GM23338 (cell line): ENCODE measurements around the gene MUC22.

Experiments used
- EZH2 ChIP-seq: fragments of 200-600 bp; sonication (generic); IDR thresholded peaks from one replicate; pipeline ENCODE4 v1.8.0; 2017; ENCODE audit warnings: antibody characterized with exemption, mild to moderate bottlenecking, low read depth; ENCODE audit not compliant: unreplicated experiment
- TF ChIP-seq, protein P1 (sequence below), 2 experiments: fragments of 200-600 bp in 1 of 2; sonication (generic) in 1 of 2; conservative IDR thresholded peaks; 2 replicates each; pipeline versions ENCODE4 v1.5.1 to v1.6.1; 2016 to 2017; ENCODE audit warnings: antibody characterized with exemption in 2 of 2, low read depth in 2 of 2, mild to moderate bottlenecking in 2 of 2, moderate library complexity in 1 of 2
- TF ChIP-seq, protein P2 (sequence below): IDR thresholded peaks from one replicate; pipeline ENCODE4 v1.6.1; 2018; ENCODE audit warnings: antibody characterized with exemption; ENCODE audit not compliant: unreplicated experiment

DNA sequence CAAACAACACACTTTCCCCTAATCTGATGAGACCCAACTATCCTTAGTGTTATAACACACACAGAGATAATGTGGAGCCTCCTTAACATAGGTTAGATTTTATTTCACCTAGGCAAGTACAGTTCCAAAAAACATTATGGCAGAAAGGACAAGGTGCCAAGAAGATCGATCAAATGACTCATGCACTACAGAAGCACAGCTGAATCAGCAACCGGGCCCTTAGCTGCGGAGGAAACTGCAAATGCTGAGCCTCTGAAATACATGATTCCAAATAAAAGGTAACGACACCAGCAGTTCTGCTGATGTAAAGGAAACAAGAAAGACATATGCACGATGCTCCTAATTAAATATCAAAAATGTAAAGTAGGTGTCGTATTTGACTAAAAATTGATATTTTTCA, 46.6 kb upstream of the MUC22 start:
- no peak for TF ChIP-seq EZH2
- TF ChIP-seq, protein P1, sequence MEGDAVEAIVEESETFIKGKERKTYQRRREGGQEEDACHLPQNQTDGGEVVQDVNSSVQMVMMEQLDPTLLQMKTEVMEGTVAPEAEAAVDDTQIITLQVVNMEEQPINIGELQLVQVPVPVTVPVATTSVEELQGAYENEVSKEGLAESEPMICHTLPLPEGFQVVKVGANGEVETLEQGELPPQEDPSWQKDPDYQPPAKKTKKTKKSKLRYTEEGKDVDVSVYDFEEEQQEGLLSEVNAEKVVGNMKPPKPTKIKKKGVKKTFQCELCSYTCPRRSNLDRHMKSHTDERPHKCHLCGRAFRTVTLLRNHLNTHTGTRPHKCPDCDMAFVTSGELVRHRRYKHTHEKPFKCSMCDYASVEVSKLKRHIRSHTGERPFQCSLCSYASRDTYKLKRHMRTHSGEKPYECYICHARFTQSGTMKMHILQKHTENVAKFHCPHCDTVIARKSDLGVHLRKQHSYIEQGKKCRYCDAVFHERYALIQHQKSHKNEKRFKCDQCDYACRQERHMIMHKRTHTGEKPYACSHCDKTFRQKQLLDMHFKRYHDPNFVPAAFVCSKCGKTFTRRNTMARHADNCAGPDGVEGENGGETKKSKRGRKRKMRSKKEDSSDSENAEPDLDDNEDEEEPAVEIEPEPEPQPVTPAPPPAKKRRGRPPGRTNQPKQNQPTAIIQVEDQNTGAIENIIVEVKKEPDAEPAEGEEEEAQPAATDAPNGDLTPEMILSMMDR (conservative IDR thresholded peaks at IDR 0.05; ENCODE audit: low read depth in 2 of 2): no peak
- TF ChIP-seq, protein P2, sequence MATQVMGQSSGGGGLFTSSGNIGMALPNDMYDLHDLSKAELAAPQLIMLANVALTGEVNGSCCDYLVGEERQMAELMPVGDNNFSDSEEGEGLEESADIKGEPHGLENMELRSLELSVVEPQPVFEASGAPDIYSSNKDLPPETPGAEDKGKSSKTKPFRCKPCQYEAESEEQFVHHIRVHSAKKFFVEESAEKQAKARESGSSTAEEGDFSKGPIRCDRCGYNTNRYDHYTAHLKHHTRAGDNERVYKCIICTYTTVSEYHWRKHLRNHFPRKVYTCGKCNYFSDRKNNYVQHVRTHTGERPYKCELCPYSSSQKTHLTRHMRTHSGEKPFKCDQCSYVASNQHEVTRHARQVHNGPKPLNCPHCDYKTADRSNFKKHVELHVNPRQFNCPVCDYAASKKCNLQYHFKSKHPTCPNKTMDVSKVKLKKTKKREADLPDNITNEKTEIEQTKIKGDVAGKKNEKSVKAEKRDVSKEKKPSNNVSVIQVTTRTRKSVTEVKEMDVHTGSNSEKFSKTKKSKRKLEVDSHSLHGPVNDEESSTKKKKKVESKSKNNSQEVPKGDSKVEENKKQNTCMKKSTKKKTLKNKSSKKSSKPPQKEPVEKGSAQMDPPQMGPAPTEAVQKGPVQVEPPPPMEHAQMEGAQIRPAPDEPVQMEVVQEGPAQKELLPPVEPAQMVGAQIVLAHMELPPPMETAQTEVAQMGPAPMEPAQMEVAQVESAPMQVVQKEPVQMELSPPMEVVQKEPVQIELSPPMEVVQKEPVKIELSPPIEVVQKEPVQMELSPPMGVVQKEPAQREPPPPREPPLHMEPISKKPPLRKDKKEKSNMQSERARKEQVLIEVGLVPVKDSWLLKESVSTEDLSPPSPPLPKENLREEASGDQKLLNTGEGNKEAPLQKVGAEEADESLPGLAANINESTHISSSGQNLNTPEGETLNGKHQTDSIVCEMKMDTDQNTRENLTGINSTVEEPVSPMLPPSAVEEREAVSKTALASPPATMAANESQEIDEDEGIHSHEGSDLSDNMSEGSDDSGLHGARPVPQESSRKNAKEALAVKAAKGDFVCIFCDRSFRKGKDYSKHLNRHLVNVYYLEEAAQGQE: no peak
